HG03565 (cell line): Measurements from ENCODE around the gene SMLR1.

ENCODE experiments used
- ATAC-seq: cut with Tn5 transposase; IDR thresholded peaks from one replicate; pipeline ENCODE4 v1.9.1; 2021; ENCODE audit warnings: mild to moderate bottlenecking, moderate library complexity; ENCODE audit not compliant: unreplicated experiment

Gene SMLR1

GRCh38 chr6:130849594-130849993, 22.4 kb downstream of the SMLR1 start:
- no peak for ATAC-seq

GRCh38 chr6:130851026-130851425, 23.8 kb downstream of the SMLR1 start:
- no peak for ATAC-seq

GRCh38 chr6:130852844-130853554, 25.8 kb downstream of the SMLR1 start:
- no peak for ATAC-seq

GRCh38 chr6:130853555-130854183, 26.5 kb downstream of the SMLR1 start:
- ATAC-seq: no peak

GRCh38 chr6:130858054-130858453, 30.8 kb downstream of the SMLR1 start:
- ATAC-seq: no peak

GRCh38 chr6:130858498-130859160, 31.4 kb downstream of the SMLR1 start:
- ATAC-seq: no peak

GRCh38 chr6:130859161-130859867, 32.1 kb downstream of the SMLR1 start:
- ATAC-seq: no peak

- ATAC-seq: no peak
These were observed 35.2 kb downstream of the SMLR1 start for GRCh38 chr6:130862370-130862769.

GRCh38 chr6:130863415-130864230, 36.4 kb downstream of the SMLR1 start:
- no peak for ATAC-seq

GRCh38 chr6:130864344-130864743, 37.1 kb downstream of the SMLR1 start:
- ATAC-seq: no peak

- ATAC-seq: no peak
These were observed 38.6 kb downstream of the SMLR1 start for GRCh38 chr6:130865793-130866192.

- no peak for ATAC-seq
These were observed 42.5 kb downstream of the SMLR1 start for GRCh38 chr6:130869681-130870080.

- ATAC-seq: no peak
These were observed 43.1 kb downstream of the SMLR1 start for GRCh38 chr6:130870179-130870880.

- ATAC-seq: peak; percentile 84
These were observed 45.3 kb downstream of the SMLR1 start for GRCh38 chr6:130872250-130873095.

GRCh38 chr6:130873746-130874145, 46.5 kb downstream of the SMLR1 start:
- no peak for ATAC-seq

GRCh38 chr6:130879826-130880225, 52.6 kb downstream of the SMLR1 start:
- ATAC-seq: no peak

GRCh38 chr6:130882370-130882769, 55.2 kb downstream of the SMLR1 start:
- ATAC-seq: no peak

- ATAC-seq: peak; percentile 69
These were observed 58.4 kb downstream of the SMLR1 start for GRCh38 chr6:130885392-130886192.
